HepG2 (cell line): ENCODE results near the gene MFAP1. TPM values are rescaled to one million over a fixed set of nuclear protein-coding genes. Genes with fewer than 3 reads are reported as not detected.

Experiments used
- AGO1 ChIP-seq: fragments of 200-400 bp; formaldehyde crosslinking; IDR thresholded peaks from 2 replicates; pipeline ENCODE4 v1.6.1; 2017; ENCODE audit warnings: mild to moderate bottlenecking, low read depth, low read length, moderate library complexity; ENCODE audit not compliant: poor library complexity, severe bottlenecking
- ELF4 ChIP-seq: sonication (generic); formaldehyde crosslinking; IDR thresholded peaks from 2 replicates; pipeline ENCODE4 v1.5.0; 2020; ENCODE audit warnings: missing genetic modification reagents, mild to moderate bottlenecking, moderate library complexity, borderline replicate concordance
- ESRRA ChIP-seq: sonication (generic); formaldehyde crosslinking; IDR thresholded peaks from 2 replicates; pipeline ENCODE4 v1.5.1; 2020; ENCODE audit warnings: mild to moderate bottlenecking, low read depth, missing genetic modification reagents
- FOSL2 ChIP-seq: sonication (generic); formaldehyde crosslinking; IDR thresholded peaks from 2 replicates; pipeline ENCODE4 v1.4.0; 2020; ENCODE audit warnings: missing genetic modification reagents
- FOXO1 ChIP-seq: sonication (generic); formaldehyde crosslinking; IDR thresholded peaks from 2 replicates; pipeline ENCODE4 v1.4.0; 2020; ENCODE audit warnings: missing genetic modification reagents
- MXI1 ChIP-seq: IDR thresholded peaks from 3 replicates; pipeline ENCODE4 v1.6.1; 2012; ENCODE audit warnings: low read depth, low read length, inconsistent platforms, borderline replicate concordance
- ZNF230 ChIP-seq: sonication (generic); formaldehyde crosslinking; IDR thresholded peaks from 2 replicates; pipeline ENCODE4 v1.4.0; 2020; ENCODE audit warnings: mild to moderate bottlenecking, missing genetic modification reagents
- ZNF256 ChIP-seq: sonication (generic); formaldehyde crosslinking; conservative IDR thresholded peaks from 2 replicates; pipeline ENCODE4 v1.4.0; 2020; ENCODE audit warnings: missing genetic modification reagents
- ZNF33A ChIP-seq: sonication (generic); formaldehyde crosslinking; IDR thresholded peaks from 2 replicates; pipeline ENCODE4 v1.5.1; 2020; ENCODE audit warnings: missing genetic modification reagents, mild to moderate bottlenecking, moderate library complexity, borderline replicate concordance
- ZNF33B ChIP-seq: sonication (generic); formaldehyde crosslinking; IDR thresholded peaks from 2 replicates; pipeline ENCODE4 v1.5.1; 2020; ENCODE audit warnings: mild to moderate bottlenecking, missing genetic modification reagents
- ZNF343 ChIP-seq: sonication (generic); formaldehyde crosslinking; IDR thresholded peaks from 2 replicates; pipeline ENCODE4 v1.4.0; 2020; ENCODE audit warnings: mild to moderate bottlenecking, missing genetic modification reagents
- ZNF691 ChIP-seq: sonication (generic); formaldehyde crosslinking; IDR thresholded peaks from 2 replicates; pipeline ENCODE4 v1.4.0; 2020; ENCODE audit warnings: missing genetic modification reagents, low read depth, mild to moderate bottlenecking, borderline replicate concordance
- ZSCAN30 ChIP-seq: sonication (generic); formaldehyde crosslinking; IDR thresholded peaks from 2 replicates; pipeline ENCODE4 v1.5.0; 2020; ENCODE audit warnings: mild to moderate bottlenecking, missing genetic modification reagents
- ZZZ3 ChIP-seq: sonication (generic); formaldehyde crosslinking; IDR thresholded peaks from 2 replicates; pipeline ENCODE4 v1.4.0; 2020; ENCODE audit warnings: missing genetic modification reagents, mild to moderate bottlenecking, borderline replicate concordance
- polyA plus RNA-seq, 8 experiments: library from polyadenylated mRNA; depleted of rRNA in 3 of 8; stranded (reverse) in 7 of 8; unstranded in 1 of 8; fragments of >200 nt; fragmentation: Illumina TruSeq in 4 of 8; extraction: Trizol in 4 of 8; gene quantifications; 2 replicates each; pipeline versions ENCODE4 v1.2.1 to v1.2.3, GENCODE V29; 2011 to 2016; ENCODE audit warnings: low read depth in 4 of 8, missing spikeins in 1 of 8, mixed read lengths in 1 of 8; ENCODE audit not compliant: insufficient read depth in 1 of 8
- total RNA-seq, 5 experiments: library from RNA; depleted of rRNA; stranded (reverse); fragments of >200 nt; fragmentation: Illumina TruSeq; extraction: Trizol; gene quantifications; 2 replicates each; pipeline ENCODE4 v1.2.3, GENCODE V29; 2016; ENCODE audit warnings: low read depth in 1 of 5
- TF ChIP-seq, protein P1 (sequence below): sonication (generic); formaldehyde crosslinking; IDR thresholded peaks from 2 replicates; pipeline ENCODE4 v1.4.0; 2020; ENCODE audit warnings: missing genetic modification reagents
- TF ChIP-seq, protein P2 (sequence below): sonication (generic); formaldehyde crosslinking; IDR thresholded peaks from 2 replicates; pipeline ENCODE4 v1.5.0; 2020; ENCODE audit warnings: mild to moderate bottlenecking, missing genetic modification reagents, borderline replicate concordance
- TF ChIP-seq, protein P3 (sequence below): sonication (generic); formaldehyde crosslinking; IDR thresholded peaks from 2 replicates; pipeline ENCODE4 v1.5.0; 2020; ENCODE audit warnings: mild to moderate bottlenecking, low read depth, missing genetic modification reagents, borderline replicate concordance

Gene MFAP1
- total and polyA plus RNA-seq, 2 of the 13 experiments (the other 11 are each of a cell fraction or from before 2014, with no cell fraction given), result 11.8 to 39.5 TPM

DNA sequence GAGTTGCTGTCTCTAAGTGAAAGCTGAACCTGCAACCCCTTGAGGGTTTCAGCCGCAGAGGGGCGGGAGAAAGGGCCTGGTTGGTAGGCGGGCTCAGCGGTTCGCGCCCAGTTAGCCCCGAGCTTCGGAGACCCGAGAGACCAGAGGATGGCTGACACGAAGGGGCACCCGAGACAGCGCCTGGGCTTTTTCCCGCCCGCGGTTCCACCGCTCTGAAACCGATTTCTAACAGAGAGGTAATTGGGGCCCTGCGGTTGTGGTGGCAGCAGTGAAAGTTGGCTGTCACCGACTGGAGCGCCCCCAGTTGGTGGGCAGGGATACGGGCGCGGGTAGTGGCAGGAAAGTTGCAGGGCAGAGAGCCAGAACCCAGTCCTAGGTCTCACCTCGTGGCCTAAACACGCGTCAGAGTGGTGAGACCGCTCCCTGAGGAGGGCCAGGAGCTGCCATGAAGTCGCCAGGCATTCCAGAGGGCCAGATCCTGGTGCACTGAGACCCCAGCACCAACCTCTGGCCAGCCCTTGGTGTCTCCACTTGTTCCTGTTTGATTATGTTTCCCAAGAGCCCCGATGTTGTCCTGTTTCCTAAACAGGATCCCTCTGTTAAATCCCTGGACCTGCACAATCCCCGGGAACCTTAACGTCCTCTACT is 47.1 kb downstream of the MFAP1 start (continued):
- TF ChIP-seq, protein P1, sequence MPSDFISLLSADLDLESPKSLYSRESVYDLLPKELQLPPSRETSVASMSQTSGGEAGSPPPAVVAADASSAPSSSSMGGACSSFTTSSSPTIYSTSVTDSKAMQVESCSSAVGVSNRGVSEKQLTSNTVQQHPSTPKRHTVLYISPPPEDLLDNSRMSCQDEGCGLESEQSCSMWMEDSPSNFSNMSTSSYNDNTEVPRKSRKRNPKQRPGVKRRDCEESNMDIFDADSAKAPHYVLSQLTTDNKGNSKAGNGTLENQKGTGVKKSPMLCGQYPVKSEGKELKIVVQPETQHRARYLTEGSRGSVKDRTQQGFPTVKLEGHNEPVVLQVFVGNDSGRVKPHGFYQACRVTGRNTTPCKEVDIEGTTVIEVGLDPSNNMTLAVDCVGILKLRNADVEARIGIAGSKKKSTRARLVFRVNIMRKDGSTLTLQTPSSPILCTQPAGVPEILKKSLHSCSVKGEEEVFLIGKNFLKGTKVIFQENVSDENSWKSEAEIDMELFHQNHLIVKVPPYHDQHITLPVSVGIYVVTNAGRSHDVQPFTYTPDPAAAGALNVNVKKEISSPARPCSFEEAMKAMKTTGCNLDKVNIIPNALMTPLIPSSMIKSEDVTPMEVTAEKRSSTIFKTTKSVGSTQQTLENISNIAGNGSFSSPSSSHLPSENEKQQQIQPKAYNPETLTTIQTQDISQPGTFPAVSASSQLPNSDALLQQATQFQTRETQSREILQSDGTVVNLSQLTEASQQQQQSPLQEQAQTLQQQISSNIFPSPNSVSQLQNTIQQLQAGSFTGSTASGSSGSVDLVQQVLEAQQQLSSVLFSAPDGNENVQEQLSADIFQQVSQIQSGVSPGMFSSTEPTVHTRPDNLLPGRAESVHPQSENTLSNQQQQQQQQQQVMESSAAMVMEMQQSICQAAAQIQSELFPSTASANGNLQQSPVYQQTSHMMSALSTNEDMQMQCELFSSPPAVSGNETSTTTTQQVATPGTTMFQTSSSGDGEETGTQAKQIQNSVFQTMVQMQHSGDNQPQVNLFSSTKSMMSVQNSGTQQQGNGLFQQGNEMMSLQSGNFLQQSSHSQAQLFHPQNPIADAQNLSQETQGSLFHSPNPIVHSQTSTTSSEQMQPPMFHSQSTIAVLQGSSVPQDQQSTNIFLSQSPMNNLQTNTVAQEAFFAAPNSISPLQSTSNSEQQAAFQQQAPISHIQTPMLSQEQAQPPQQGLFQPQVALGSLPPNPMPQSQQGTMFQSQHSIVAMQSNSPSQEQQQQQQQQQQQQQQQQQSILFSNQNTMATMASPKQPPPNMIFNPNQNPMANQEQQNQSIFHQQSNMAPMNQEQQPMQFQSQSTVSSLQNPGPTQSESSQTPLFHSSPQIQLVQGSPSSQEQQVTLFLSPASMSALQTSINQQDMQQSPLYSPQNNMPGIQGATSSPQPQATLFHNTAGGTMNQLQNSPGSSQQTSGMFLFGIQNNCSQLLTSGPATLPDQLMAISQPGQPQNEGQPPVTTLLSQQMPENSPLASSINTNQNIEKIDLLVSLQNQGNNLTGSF (CRISPR knock-in tag), result 0 out of 2 replicates have a peak, but pooled peaks have one; percentile 71
- TF ChIP-seq AGO1, result no peak
- TF ChIP-seq ZNF33A, result peak; percentile 89
- TF ChIP-seq ZZZ3 (CRISPR knock-in tag), result peak; percentile 46; the same call in 1 of the 2 replicates
- 0 out of 2 replicates have a peak, but pooled peaks have one; percentile 16 for TF ChIP-seq FOSL2 (CRISPR knock-in tag)
- TF ChIP-seq ZNF256 (CRISPR knock-in tag), result peak; percentile 73; the same call in 1 of the 2 replicates
- TF ChIP-seq ZNF691 (CRISPR knock-in tag), result peak; percentile 49; the same call in 1 of the 2 replicates
- peak; percentile 44; the same call in 1 of the 2 replicates for TF ChIP-seq ZNF343 (CRISPR knock-in tag)
- TF ChIP-seq ZSCAN30 (CRISPR knock-in tag), result no peak
- TF ChIP-seq, protein P2, sequence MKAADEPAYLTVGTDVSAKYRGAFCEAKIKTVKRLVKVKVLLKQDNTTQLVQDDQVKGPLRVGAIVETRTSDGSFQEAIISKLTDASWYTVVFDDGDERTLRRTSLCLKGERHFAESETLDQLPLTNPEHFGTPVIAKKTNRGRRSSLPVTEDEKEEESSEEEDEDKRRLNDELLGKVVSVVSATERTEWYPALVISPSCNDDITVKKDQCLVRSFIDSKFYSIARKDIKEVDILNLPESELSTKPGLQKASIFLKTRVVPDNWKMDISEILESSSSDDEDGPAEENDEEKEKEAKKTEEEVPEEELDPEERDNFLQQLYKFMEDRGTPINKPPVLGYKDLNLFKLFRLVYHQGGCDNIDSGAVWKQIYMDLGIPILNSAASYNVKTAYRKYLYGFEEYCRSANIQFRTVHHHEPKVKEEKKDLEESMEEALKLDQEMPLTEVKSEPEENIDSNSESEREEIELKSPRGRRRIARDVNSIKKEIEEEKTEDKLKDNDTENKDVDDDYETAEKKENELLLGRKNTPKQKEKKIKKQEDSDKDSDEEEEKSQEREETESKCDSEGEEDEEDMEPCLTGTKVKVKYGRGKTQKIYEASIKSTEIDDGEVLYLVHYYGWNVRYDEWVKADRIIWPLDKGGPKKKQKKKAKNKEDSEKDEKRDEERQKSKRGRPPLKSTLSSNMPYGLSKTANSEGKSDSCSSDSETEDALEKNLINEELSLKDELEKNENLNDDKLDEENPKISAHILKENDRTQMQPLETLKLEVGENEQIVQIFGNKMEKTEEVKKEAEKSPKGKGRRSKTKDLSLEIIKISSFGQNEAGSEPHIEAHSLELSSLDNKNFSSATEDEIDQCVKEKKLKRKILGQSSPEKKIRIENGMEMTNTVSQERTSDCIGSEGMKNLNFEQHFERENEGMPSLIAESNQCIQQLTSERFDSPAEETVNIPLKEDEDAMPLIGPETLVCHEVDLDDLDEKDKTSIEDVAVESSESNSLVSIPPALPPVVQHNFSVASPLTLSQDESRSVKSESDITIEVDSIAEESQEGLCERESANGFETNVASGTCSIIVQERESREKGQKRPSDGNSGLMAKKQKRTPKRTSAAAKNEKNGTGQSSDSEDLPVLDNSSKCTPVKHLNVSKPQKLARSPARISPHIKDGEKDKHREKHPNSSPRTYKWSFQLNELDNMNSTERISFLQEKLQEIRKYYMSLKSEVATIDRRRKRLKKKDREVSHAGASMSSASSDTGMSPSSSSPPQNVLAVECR (CRISPR knock-in tag), result peak; percentile 78
- peak; percentile 36; the same call in 1 of the 2 replicates for TF ChIP-seq FOXO1 (CRISPR knock-in tag)
- TF ChIP-seq ZNF230 (CRISPR knock-in tag), result peak; percentile 84
- peak; percentile 41; the same call in 1 of the 2 replicates for TF ChIP-seq ESRRA (CRISPR knock-in tag)
- TF ChIP-seq, protein P3, sequence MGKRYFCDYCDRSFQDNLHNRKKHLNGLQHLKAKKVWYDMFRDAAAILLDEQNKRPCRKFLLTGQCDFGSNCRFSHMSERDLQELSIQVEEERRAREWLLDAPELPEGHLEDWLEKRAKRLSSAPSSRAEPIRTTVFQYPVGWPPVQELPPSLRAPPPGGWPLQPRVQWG (CRISPR knock-in tag), result no peak
- peak; percentile 88 for TF ChIP-seq ZNF33B (CRISPR knock-in tag)
- TF ChIP-seq MXI1, result peak; percentile 55; the same call in 1 of the 3 replicates
- 0 out of 2 replicates have a peak, but pooled peaks have one; percentile 21 for TF ChIP-seq ELF4 (CRISPR knock-in tag)
